Fibroblast of gingiva (primary cell): Measurements from ENCODE around the gene RNASET2.
"Not testable (repeated sequence)": the region's sequence is repeated elsewhere in the genome, so short reads cannot be mapped to it uniquely, and the experiment has no call there.

Experiments used
- DNase-seq: peaks from one replicate; pipeline ENCODE4 v3.0.0-alpha.2; 2011; ENCODE audit warnings: low read depth

Gene RNASET2

GRCh38 chr6:166927935-166928643, 28.3 kb downstream of the RNASET2 start:
- DNase-seq: no peak

GRCh38 chr6:166927240-166927934, 29.0 kb downstream of the RNASET2 start:
- no peak for DNase-seq

- no peak for DNase-seq
Measured at GRCh38 chr6:166926748-166927147, 29.6 kb downstream of the RNASET2 start.

GRCh38 chr6:166925141-166925996, 31.0 kb downstream of the RNASET2 start:
- DNase-seq: no peak

GRCh38 chr6:166924531-166924930, 31.8 kb downstream of the RNASET2 start:
- DNase-seq: no peak

GRCh38 chr6:166922937-166923336, 33.4 kb downstream of the RNASET2 start:
- no peak for DNase-seq

GRCh38 chr6:166921570-166921969, 34.8 kb downstream of the RNASET2 start:
- DNase-seq: no peak

- DNase-seq: no peak
Measured at GRCh38 chr6:166916824-166917223, 39.5 kb downstream of the RNASET2 start.

GRCh38 chr6:166915484-166915883, 40.9 kb downstream of the RNASET2 start:
- DNase-seq: not testable (repeated sequence)

GRCh38 chr6:166914952-166915351, 41.4 kb downstream of the RNASET2 start:
- DNase-seq: not testable (repeated sequence)

- DNase-seq: no peak
Measured at GRCh38 chr6:166911248-166911677, 45.1 kb downstream of the RNASET2 start.

GRCh38 chr6:166910601-166911000, 45.7 kb downstream of the RNASET2 start:
- no peak for DNase-seq

GRCh38 chr6:166908811-166909210, 47.5 kb downstream of the RNASET2 start:
- no peak for DNase-seq

GRCh38 chr6:166907871-166908806, 48.2 kb downstream of the RNASET2 start:
- no peak for DNase-seq

GRCh38 chr6:166907373-166907841, 48.9 kb downstream of the RNASET2 start:
- DNase-seq: no peak

GRCh38 chr6:166906376-166907044, 49.8 kb downstream of the RNASET2 start:
- DNase-seq: no peak

- no peak for DNase-seq
Measured at GRCh38 chr6:166905505-166906134, 50.7 kb downstream of the RNASET2 start.

GRCh38 chr6:166905013-166905412, 51.3 kb downstream of the RNASET2 start:
- DNase-seq: no peak

GRCh38 chr6:166904101-166904746, 52.1 kb downstream of the RNASET2 start:
- no peak for DNase-seq

GRCh38 chr6:166903500-166903899, 52.9 kb downstream of the RNASET2 start:
- DNase-seq: no peak
